Hepatocyte (in vitro differentiated cells): Measurements from ENCODE around the gene CDC42BPA. TPM values are rescaled to one million over a fixed set of nuclear protein-coding genes. Genes with fewer than 3 reads are reported as not detected.

Experiments used
- DNase-seq: peaks from one replicate; pipeline ENCODE4 v3.0.0-alpha.2; 2016; ENCODE audit warnings: low spot score
- H2AFZ ChIP-seq: fragments of 200-600 bp; sonication (generic); 2 replicates; pipeline ENCODE4 v1.6.0; 2016; ENCODE audit warnings: antibody characterized with exemption, mild to moderate bottlenecking
- H3K27ac ChIP-seq: fragments of 200-600 bp; sonication (generic); 2 replicates; pipeline ENCODE4 v1.5.1; 2016; ENCODE audit warnings: mild to moderate bottlenecking
- H3K27me3 ChIP-seq: fragments of 200-600 bp; sonication (generic); 2 replicates; pipeline ENCODE4 v1.6.1; 2016
- H3K36me3 ChIP-seq: fragments of 200-600 bp; sonication (generic); replicated peaks from 2 replicates; pipeline ENCODE4 v1.5.1; 2016; ENCODE audit warnings: low read depth; ENCODE audit not compliant: insufficient read depth
- H3K4me1 ChIP-seq: fragments of 200-600 bp; sonication (generic); 2 replicates; pipeline ENCODE4 v1.5.1; 2016; ENCODE audit warnings: mild to moderate bottlenecking, moderate library complexity; ENCODE audit not compliant: insufficient read depth
- H3K4me2 ChIP-seq: fragments of 200-600 bp; sonication (generic); 2 replicates; pipeline ENCODE4 v1.6.0; 2016
- H3K4me3 ChIP-seq: fragments of 200-600 bp; sonication (generic); 2 replicates; pipeline ENCODE4 v1.5.1; 2016; ENCODE audit warnings: mild to moderate bottlenecking
- H3K79me2 ChIP-seq: fragments of 200-600 bp; sonication (generic); 2 replicates; pipeline ENCODE4 v1.6.0; 2017; ENCODE audit warnings: mild to moderate bottlenecking
- H3K9me2 ChIP-seq: fragments of 200-600 bp; sonication (generic); replicated peaks from 2 replicates; pipeline ENCODE4 v1.6.0; 2017; ENCODE audit warnings: mild to moderate bottlenecking; ENCODE audit not compliant: insufficient read depth
- H3K9me3 ChIP-seq: fragments of 200-600 bp; sonication (generic); 2 replicates; pipeline ENCODE4 v1.5.1; 2016; ENCODE audit warnings: low read depth, mild to moderate bottlenecking
- H4K20me1 ChIP-seq: fragments of 200-600 bp; sonication (generic); 2 replicates; pipeline ENCODE4 v1.6.0; 2016; ENCODE audit warnings: mild to moderate bottlenecking; ENCODE audit not compliant: insufficient read depth, poor library complexity, severe bottlenecking
- EZH2 ChIP-seq: fragments of 200-600 bp; sonication (generic); IDR thresholded peaks from 2 replicates; pipeline ENCODE4 v1.6.1; 2016; ENCODE audit warnings: antibody characterized with exemption, mild to moderate bottlenecking, borderline replicate concordance
- EZH2phosphoT487 ChIP-seq: fragments of 200-600 bp; sonication (generic); IDR thresholded peaks from one replicate; pipeline ENCODE4 v1.6.1; 2018; ENCODE audit warnings: antibody characterized with exemption, mild to moderate bottlenecking, low read depth, moderate library complexity; ENCODE audit not compliant: unreplicated experiment, severe bottlenecking
- WGBS: methylation state at CpG from one replicate; pipeline ENCODE4 v1.1.6; 2016; ENCODE audit warnings: low lambda C conversion rate; ENCODE audit errors: missing lambda C conversion rate; 5-methylcytosine and 5-hydroxymethylcytosine counted together
- polyA plus RNA-seq: library from polyadenylated mRNA; unstranded; fragments of >200 nt; fragmentation: Nextera tagmentation; extraction: Ambion mirVana; gene quantifications from 2 replicates; pipeline ENCODE4 v1.2.1, GENCODE V29; 2016
- total RNA-seq: library from RNA; depleted of rRNA; stranded (reverse); fragments of >200 nt; gene quantifications from 2 replicates; pipeline ENCODE4 v1.2.3, GENCODE V29; 2014
- TF ChIP-seq, protein P1 (sequence below): fragments of 200-600 bp; sonication (generic); IDR thresholded peaks from 2 replicates; pipeline ENCODE4 v1.5.1; 2016; ENCODE audit warnings: antibody characterized with exemption, mild to moderate bottlenecking; ENCODE audit not compliant: poor library complexity

The CDC42BPA gene
- total and polyA plus RNA-seq, 2 experiments from 2014 or later = 24.5 to 40.9 TPM

DNA sequence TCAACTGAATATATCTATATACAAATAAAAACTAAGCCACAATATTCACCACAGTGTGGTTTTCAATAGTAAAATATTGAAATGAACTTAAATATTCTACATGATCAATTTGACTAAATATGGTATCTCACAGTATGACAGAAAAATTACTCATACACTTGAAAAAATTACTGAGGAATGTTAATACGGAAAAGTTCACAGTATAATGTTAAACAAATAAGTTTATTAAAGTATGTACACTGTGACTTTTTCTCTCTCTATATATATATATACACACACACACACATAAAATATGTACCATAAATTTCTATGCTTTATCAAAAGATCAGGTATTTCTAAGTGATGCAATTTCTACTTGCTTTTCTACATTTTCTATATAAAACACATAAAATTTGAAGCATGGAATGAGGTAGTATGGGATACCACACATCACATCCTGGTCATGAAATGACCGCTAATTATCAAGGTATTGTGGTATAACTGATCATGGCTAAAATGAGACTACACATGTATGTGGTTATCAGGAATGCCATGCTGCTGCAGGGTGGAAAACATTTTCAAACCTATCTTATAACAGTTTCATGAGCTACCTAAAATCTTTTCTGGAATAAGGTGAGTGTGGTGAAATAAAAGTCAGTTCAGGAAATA, 102.3 kb downstream of the CDC42BPA start:
- TF ChIP-seq, protein P1, sequence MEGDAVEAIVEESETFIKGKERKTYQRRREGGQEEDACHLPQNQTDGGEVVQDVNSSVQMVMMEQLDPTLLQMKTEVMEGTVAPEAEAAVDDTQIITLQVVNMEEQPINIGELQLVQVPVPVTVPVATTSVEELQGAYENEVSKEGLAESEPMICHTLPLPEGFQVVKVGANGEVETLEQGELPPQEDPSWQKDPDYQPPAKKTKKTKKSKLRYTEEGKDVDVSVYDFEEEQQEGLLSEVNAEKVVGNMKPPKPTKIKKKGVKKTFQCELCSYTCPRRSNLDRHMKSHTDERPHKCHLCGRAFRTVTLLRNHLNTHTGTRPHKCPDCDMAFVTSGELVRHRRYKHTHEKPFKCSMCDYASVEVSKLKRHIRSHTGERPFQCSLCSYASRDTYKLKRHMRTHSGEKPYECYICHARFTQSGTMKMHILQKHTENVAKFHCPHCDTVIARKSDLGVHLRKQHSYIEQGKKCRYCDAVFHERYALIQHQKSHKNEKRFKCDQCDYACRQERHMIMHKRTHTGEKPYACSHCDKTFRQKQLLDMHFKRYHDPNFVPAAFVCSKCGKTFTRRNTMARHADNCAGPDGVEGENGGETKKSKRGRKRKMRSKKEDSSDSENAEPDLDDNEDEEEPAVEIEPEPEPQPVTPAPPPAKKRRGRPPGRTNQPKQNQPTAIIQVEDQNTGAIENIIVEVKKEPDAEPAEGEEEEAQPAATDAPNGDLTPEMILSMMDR = no peak
- no peak for TF ChIP-seq EZH2
- no peak for TF ChIP-seq EZH2phosphoT487
- Histone ChIP-seq H4K20me1 (no peaks in the 10 kb centered on the region), H3K79me2 (peaks cover 41% of the 10 kb centered on the region), H3K27ac (no peak overlapping the region), H2AFZ (no peak overlapping the region), H3K4me1 (no peaks in the 10 kb centered on the region), H3K4me2 (no peak overlapping the region), H3K4me3 (no peak overlapping the region), H3K9me2 (no peaks in the 10 kb centered on the region), H3K9me3 (no peaks in the 10 kb centered on the region), H3K27me3 (no peaks in the 10 kb centered on the region), H3K36me3 (no peaks in the 10 kb centered on the region)
- 94% methylated on average over 2 of the region's 2 CpGs for WGBS
- no peak for DNase-seq

DNA sequence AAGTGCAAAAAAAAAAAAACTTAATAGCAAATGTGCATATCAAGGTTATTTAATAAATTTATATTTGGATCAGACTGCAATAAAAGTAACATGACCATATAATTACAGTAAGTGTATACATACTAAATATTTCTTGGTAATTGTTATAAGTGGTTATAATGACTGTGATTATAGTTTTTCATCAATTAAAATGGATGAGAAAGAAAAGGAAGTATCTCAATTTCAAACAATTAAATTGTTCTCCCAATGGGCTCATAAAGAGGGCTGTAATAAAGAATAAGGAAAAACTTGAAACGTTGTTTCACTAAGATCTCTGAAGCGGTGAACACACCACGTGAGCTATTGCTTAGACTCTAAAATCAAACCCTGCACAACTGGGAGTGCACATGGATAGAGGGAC, 104.1 kb downstream of the CDC42BPA start:
- Histone ChIP-seq H3K4me3 (no peak overlapping the region), H3K27ac (no peak overlapping the region), H3K36me3 (no peaks in the 10 kb centered on the region), H3K9me3 (no peaks in the 10 kb centered on the region), H2AFZ (no peak overlapping the region), H3K9me2 (no peaks in the 10 kb centered on the region), H3K27me3 (no peaks in the 10 kb centered on the region), H3K4me1 (no peaks in the 10 kb centered on the region), H3K79me2 (peaks cover 29% of the 10 kb centered on the region), H3K4me2 (no peak overlapping the region), H4K20me1 (no peaks in the 10 kb centered on the region)
- TF ChIP-seq EZH2 (no peak), EZH2phosphoT487 (no peak)
- TF ChIP-seq, protein P1 = no peak
- no peak for DNase-seq
- WGBS = 86% methylated on average over 3 of the region's 3 CpGs

DNA sequence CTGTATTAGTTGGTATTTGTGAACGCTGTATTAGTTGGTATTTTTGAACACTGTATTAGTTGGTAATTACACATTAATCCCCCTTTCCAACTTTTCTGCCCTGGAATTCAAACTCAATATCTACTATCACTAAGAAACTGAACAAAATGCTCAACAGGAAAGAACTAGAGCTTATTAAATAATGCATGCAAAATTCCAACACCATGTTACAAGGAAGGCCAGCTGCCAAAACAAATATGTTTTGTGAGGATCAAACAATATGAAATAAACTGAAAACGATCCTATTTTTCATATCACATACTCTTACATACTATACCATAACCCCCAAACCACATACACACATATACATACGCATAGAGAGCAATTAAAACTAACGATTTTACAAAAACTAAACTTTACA, 104.9 kb downstream of the CDC42BPA start:
- Histone ChIP-seq H3K79me2 (peaks cover 21% of the 10 kb centered on the region), H3K9me3 (no peaks in the 10 kb centered on the region), H3K4me1 (no peaks in the 10 kb centered on the region), H2AFZ (no peak overlapping the region), H3K27ac (no peak overlapping the region), H4K20me1 (no peaks in the 10 kb centered on the region), H3K9me2 (no peaks in the 10 kb centered on the region), H3K36me3 (no peaks in the 10 kb centered on the region), H3K4me2 (no peak overlapping the region), H3K4me3 (no peak overlapping the region), H3K27me3 (no peaks in the 10 kb centered on the region)
- no peak for TF ChIP-seq EZH2phosphoT487
- TF ChIP-seq EZH2 = no peak
- TF ChIP-seq, protein P1 = no peak
- 93% methylated on average over 4 of the region's 4 CpGs for WGBS
- no peak for DNase-seq
